BLaER1 treated with 17β-estradiol and CSF1 and Interleukin-3, amounts not matched to agents 10 nM and 100 nM (cell line): ENCODE data around the gene MAPRE2.
"Not testable (repeated sequence)": the region's sequence is repeated elsewhere in the genome, so short reads cannot be mapped to it uniquely, and the experiment has no call there.

Experiments
- H3K27ac ChIP-seq, 11 experiments: shearing (Covaris generic); formaldehyde crosslinking; 2 replicates each; pipeline ENCODE4 v1.8.1; 2022
- H3K27me3 ChIP-seq, 11 experiments: shearing (Covaris generic); formaldehyde crosslinking; 2 replicates each; pipeline ENCODE4 v1.8.1; 2022
- H3K36me3 ChIP-seq, 11 experiments: shearing (Covaris generic); formaldehyde crosslinking; 2 replicates each; pipeline ENCODE4 v1.8.1; 2022
- H3K4me1 ChIP-seq, 10 experiments: shearing (Covaris generic); formaldehyde crosslinking; 2 replicates each; pipeline ENCODE4 v1.8.1; 2022
- H3K4me2 ChIP-seq, 11 experiments: shearing (Covaris generic); formaldehyde crosslinking; 2 replicates each; pipeline ENCODE4 v1.8.1; 2022
- H3K4me3 ChIP-seq, 10 experiments: shearing (Covaris generic); formaldehyde crosslinking; 2 replicates each; pipeline ENCODE4 v1.8.1; 2022
- H3K9ac ChIP-seq, 11 experiments: shearing (Covaris generic); formaldehyde crosslinking; 2 replicates each; pipeline ENCODE4 v1.8.1; 2022
- H3K9me3 ChIP-seq, 11 experiments: shearing (Covaris generic); formaldehyde crosslinking; replicated peaks in 1 of 11; 2 replicates each; pipeline ENCODE4 v1.8.1; 2022
- H4K20me1 ChIP-seq, 11 experiments: shearing (Covaris generic); formaldehyde crosslinking; 2 replicates each; pipeline ENCODE4 v1.8.1; 2022
- Cebpa-rat ChIP-seq, 11 experiments: shearing (Covaris generic); IDR thresholded peaks; 2 replicates each; pipeline ENCODE4 v1.8.1; 2022

The MAPRE2 gene

GRCh38 chr18:35141567-35142274 lies 100.5 kb downstream of the MAPRE2 start:
- Histone ChIP-seq H3K4me3 (no peak overlapping the region), H3K9me3 (0 out of 22 replicates have a peak, but pooled peaks cover 0 to 4% (median 0%) of the 10 kb centered on the region in 11 experiments), H3K36me3 (peaks cover 17 to 51% (median 41%) of the 10 kb centered on the region in 11 experiments; a peak in 21 of 22 replicates), H3K9ac (no peak overlapping the region), H4K20me1 (peaks cover 0 to 4% (median 0%) of the 10 kb centered on the region in 11 experiments; a peak in 2 of 22 replicates), H3K4me1 (peaks cover 5 to 27% (median 23%) of the 10 kb centered on the region in 10 experiments), H3K27me3 (no peaks in the 10 kb centered on the region), H3K4me2 (peak overlapping the region in 9 of 11 experiments; percentile 20 to 58 (median 50); a peak in 12 of 22 replicates), H3K27ac (no peak overlapping the region)
- TF ChIP-seq Cebpa-rat (IDR thresholded peaks at IDR 0.05) = no peak

DNA sequence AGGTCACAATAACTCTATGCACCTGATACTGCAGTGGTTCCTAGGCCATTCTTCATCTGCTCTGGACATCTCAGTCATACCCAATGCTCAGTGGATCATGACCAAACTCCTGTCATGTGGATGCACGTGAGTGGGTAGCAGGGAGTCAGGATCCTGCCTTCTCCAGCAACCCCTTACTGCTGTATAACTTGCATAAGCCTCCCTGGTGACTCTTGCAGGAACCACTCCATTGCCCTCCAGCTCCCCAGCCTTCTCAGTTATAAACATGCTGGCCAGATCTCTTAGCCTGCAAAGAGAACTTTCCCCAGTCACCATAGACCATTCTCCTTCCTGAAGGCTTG lies 101.0 kb downstream of the MAPRE2 start:
- Histone ChIP-seq H3K9ac (no peak overlapping the region), H3K27ac (no peak overlapping the region), H3K4me1 (peaks cover 5 to 27% (median 23%) of the 10 kb centered on the region in 10 experiments), H3K9me3 (0 out of 22 replicates have a peak, but pooled peaks cover 0 to 4% (median 0%) of the 10 kb centered on the region in 11 experiments), H3K4me3 (no peak overlapping the region), H3K4me2 (peak overlapping the region in 10 of 11 experiments; percentile 20 to 58 (median 50); a peak in 18 of 22 replicates), H3K36me3 (peaks cover 17 to 46% (median 36%) of the 10 kb centered on the region in 11 experiments; a peak in 19 of 22 replicates), H3K27me3 (no peaks in the 10 kb centered on the region), H4K20me1 (peaks cover 0 to 4% (median 0%) of the 10 kb centered on the region in 11 experiments; a peak in 2 of 22 replicates)
- no peak for TF ChIP-seq Cebpa-rat (IDR thresholded peaks at IDR 0.05)

DNA sequence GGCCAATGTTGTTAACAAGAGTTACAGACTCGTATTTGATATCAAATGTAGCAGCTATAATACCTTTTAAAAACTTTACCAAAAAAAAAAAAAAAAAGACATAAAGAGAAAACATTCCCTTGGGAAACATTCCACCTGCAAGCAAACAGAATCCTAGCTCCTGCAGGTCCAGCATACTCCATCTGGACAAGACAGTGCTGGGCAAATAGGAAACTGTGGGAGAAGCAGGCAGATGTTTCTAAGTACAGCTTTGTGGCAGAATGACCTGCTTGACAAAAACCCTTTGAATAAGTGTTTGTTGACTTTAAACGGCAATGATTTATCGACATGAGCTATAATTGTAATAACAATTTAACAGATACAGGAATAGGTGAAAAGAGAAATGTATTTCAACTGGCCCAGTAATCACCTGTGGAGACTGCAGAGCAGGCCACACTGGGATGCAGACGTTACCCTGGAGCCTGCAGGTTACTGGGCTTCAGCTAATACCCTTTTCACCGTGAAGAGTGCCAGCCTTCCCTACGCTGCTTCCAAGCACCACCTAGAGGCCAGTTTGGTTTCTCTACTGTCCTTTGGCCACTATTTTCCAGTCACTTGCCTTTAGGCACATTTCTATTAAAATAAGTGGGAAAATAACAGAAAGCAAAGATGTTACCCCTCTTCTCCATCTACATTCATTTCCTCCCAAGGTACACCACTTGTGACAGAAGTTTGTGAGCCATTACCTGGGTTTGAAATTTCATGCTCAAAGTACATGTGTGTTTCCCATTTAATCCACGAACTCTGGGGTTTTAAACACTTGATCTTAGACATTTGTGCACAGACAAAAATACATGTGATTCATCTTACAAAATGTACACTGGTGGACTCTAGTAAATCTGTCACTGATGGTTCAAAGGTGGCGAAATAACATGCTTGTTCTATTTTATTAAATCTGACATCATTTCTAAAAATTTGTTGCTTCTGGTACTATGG lies 102.7 kb downstream of the MAPRE2 start:
- H3K9ac ChIP-seq = no peak overlapping the region
- no peak overlapping the region for H3K27ac ChIP-seq
- H3K4me3 ChIP-seq = no peak overlapping the region
- peaks cover 0 to 4% (median 0%) of the 10 kb centered on the region in 11 experiments; a peak in 2 of 22 replicates for H4K20me1 ChIP-seq
- no peaks in the 10 kb centered on the region for H3K27me3 ChIP-seq
- TF ChIP-seq Cebpa-rat (IDR thresholded peaks at IDR 0.05) = no peak
- peaks cover 5 to 25% (median 23%) of the 10 kb centered on the region in 10 experiments for H3K4me1 ChIP-seq
- H3K9me3 ChIP-seq = peaks cover 0 to 10% (median 6%) of the 10 kb centered on the region in 11 experiments; a peak in 13 of 22 replicates
- H3K4me2 ChIP-seq = no peak overlapping the region
- peaks cover 11 to 29% (median 22%) of the 10 kb centered on the region in 11 experiments; a peak in 19 of 22 replicates for H3K36me3 ChIP-seq

DNA sequence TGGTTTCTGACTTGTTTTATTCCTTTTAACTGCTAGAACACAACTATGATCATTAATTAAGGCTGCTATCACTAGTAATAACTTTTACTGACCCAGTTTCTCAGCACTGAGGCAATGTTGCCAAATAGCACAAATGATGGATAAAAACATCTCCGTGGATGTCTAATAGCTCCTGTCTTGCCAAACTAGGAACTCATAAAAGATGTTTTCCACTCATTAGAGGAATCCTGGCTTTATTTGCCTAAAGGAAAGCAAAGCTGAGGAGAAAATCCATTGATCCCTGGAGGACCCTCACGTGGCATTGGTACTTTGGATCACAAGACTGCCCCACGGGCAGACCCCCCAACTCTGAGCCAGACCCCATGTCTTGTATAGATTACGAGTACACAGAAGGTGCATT lies 103.5 kb downstream of the MAPRE2 start:
- H3K9ac ChIP-seq = no peak overlapping the region
- H3K4me3 ChIP-seq = no peak overlapping the region
- peaks cover 7 to 18% (median 12%) of the 10 kb centered on the region in 11 experiments; a peak in 16 of 22 replicates for H3K9me3 ChIP-seq
- H3K27ac ChIP-seq = no peak overlapping the region
- TF ChIP-seq Cebpa-rat (IDR thresholded peaks at IDR 0.05) = no peak
- H3K4me1 ChIP-seq = peaks cover 5 to 24% (median 22%) of the 10 kb centered on the region in 10 experiments
- peaks cover 0 to 4% (median 0%) of the 10 kb centered on the region in 11 experiments; a peak in 2 of 22 replicates for H4K20me1 ChIP-seq
- no peaks in the 10 kb centered on the region for H3K27me3 ChIP-seq
- peaks cover 8 to 21% (median 14%) of the 10 kb centered on the region in 11 experiments; a peak in 19 of 22 replicates for H3K36me3 ChIP-seq
- no peak overlapping the region for H3K4me2 ChIP-seq

- H3K9ac ChIP-seq, H4K20me1 ChIP-seq, H3K4me3 ChIP-seq, H3K4me2 ChIP-seq, H3K36me3 ChIP-seq, H3K27ac ChIP-seq: not testable (repeated sequence)
- Histone ChIP-seq H3K27me3 (peaks cover 0 to 21% (median 0%) of the 10 kb centered on the region in 11 experiments; a peak in 5 of 22 replicates), H3K9me3 (peaks cover 7 to 25% (median 12%) of the 10 kb centered on the region in 11 experiments; a peak in 16 of 22 replicates), H3K4me1 (peaks cover 19 to 26% (median 22%) of the 10 kb centered on the region in 10 experiments)
These were observed 109.0 kb downstream of the MAPRE2 start for GRCh38 chr18:35150195-35150594.

- H3K4me3 ChIP-seq = no peak overlapping the region
- peaks cover 0 to 25% (median 0%) of the 10 kb centered on the region in 11 experiments; a peak in 5 of 22 replicates for H3K27me3 ChIP-seq
- H3K4me2 ChIP-seq = peak overlapping the region; percentile 47 to 86 (median 76)
- H3K4me1 ChIP-seq = peaks cover 29 to 37% (median 32%) of the 10 kb centered on the region in 10 experiments
- H3K27ac ChIP-seq = peak overlapping the region in 9 of 11 experiments; percentile 17 to 81 (median 39); a peak in 12 of 22 replicates
- H3K9me3 ChIP-seq = peaks cover 5 to 16% (median 7%) of the 10 kb centered on the region in 11 experiments; a peak in 15 of 22 replicates
- H3K9ac ChIP-seq = peak overlapping the region in 2 of 11 experiments; percentile 30 to 56; a peak in 2 of 22 replicates
- TF ChIP-seq Cebpa-rat (IDR thresholded peaks at IDR 0.05) = no peak
- H3K36me3 ChIP-seq = peaks cover 0 to 6% (median 0%) of the 10 kb centered on the region in 11 experiments; a peak in 1 of 22 replicates
- H4K20me1 ChIP-seq = peaks cover 0 to 4% (median 0%) of the 10 kb centered on the region in 11 experiments; a peak in 1 of 22 replicates
These were observed 112.5 kb downstream of the MAPRE2 start for GRCh38 chr18:35153609-35154272.

GRCh38 chr18:35155398-35156117 lies 114.3 kb downstream of the MAPRE2 start:
- peaks cover 0 to 25% (median 0%) of the 10 kb centered on the region in 11 experiments; a peak in 5 of 22 replicates for H3K27me3 ChIP-seq
- H3K4me1 ChIP-seq = peaks cover 40 to 49% (median 40%) of the 10 kb centered on the region in 10 experiments
- no peaks in the 10 kb centered on the region for H3K9me3 ChIP-seq
- no peak overlapping the region for H3K9ac ChIP-seq
- peaks cover 0 to 4% (median 0%) of the 10 kb centered on the region in 11 experiments; a peak in 1 of 22 replicates for H4K20me1 ChIP-seq
- H3K4me2 ChIP-seq = peak overlapping the region in 10 of 11 experiments; percentile 14 to 60 (median 32); a peak in 19 of 22 replicates
- peaks cover 0 to 6% (median 0%) of the 10 kb centered on the region in 11 experiments; a peak in 1 of 22 replicates for H3K36me3 ChIP-seq
- no peak for TF ChIP-seq Cebpa-rat (IDR thresholded peaks at IDR 0.05)
- no peak overlapping the region for H3K27ac ChIP-seq
- H3K4me3 ChIP-seq = no peak overlapping the region
